GM04504 (cell line): ENCODE data around the gene TLK1.

Source experiments
- DNase-seq: peaks from one replicate; pipeline ENCODE4 v3.0.0-alpha.2; 2012; ENCODE audit warnings: low read depth

Gene TLK1

GRCh38 chr2:170966648-170967396 lies 193.9 kb downstream of the TLK1 start:
- no peak for DNase-seq

- no peak for DNase-seq
Observed at GRCh38 chr2:170965446-170966225, 195.1 kb downstream of the TLK1 start.

GRCh38 chr2:170963386-170963785 lies 197.3 kb downstream of the TLK1 start:
- DNase-seq = no peak

- no peak for DNase-seq
Observed at GRCh38 chr2:170953941-170954340, 206.8 kb downstream of the TLK1 start.

- no peak for DNase-seq
Observed at GRCh38 chr2:170950221-170950761, 210.4 kb downstream of the TLK1 start.

- no peak for DNase-seq
Observed at GRCh38 chr2:170949415-170949814, 211.3 kb downstream of the TLK1 start.

- no peak for DNase-seq
Observed at GRCh38 chr2:170944545-170944944, 216.1 kb downstream of the TLK1 start.

- no peak for DNase-seq
Observed at GRCh38 chr2:170943596-170943995, 217.1 kb downstream of the TLK1 start.

GRCh38 chr2:170943041-170943440 lies 217.7 kb downstream of the TLK1 start:
- no peak for DNase-seq

- DNase-seq = no peak
Observed at GRCh38 chr2:170942615-170943014, 218.1 kb downstream of the TLK1 start.
